HCT116 (cell line): ENCODE results near the gene DTNBP1. TPM values are rescaled to one million over a fixed set of nuclear protein-coding genes. Genes with fewer than 3 reads are reported as not detected.

Experiments
- ATAC-seq: fragments of 200-7000 bp; cut with Tn5 transposase; 2 replicates; pipeline ENCODE4 v1.9.1; 2020; ENCODE audit warnings: mild to moderate bottlenecking, moderate library complexity
- BruUV-seq: library from RNA; stranded (reverse); fragments of 400-500 nt; replicated peaks from 2 replicates; lab custom pipeline; 2021; lab: Mats Ljungman, UMichigan
- CTCF ChIA-PET: fragments of 300-600 bp; sonication (Branson Sonifier 250); formaldehyde crosslinking; loops from one replicate; lab custom pipeline; 2021; ENCODE audit warnings: antibody characterized with exemption; lab: Charles Lee
- POLR2A ChIA-PET: fragments of 300-600, 350-600 bp; sonication (Branson Sonifier 250); formaldehyde crosslinking; loops from one replicate; lab custom pipeline; 2021; ENCODE audit warnings: antibody characterized with exemption; lab: Charles Lee
- RAD21 ChIA-PET, 2 experiments: fragments of 300-600 bp; sonication (Branson Sonifier 250); formaldehyde crosslinking; loops; one replicate each; lab custom pipeline; 2023; ENCODE audit warnings: low total read pairs in 2 of 2; ENCODE audit not compliant: uncharacterized antibody in 2 of 2, unreplicated experiment in 2 of 2, low non-redundant PET in 1 of 2; lab: Charles Lee
- DNase-seq: peaks from one replicate; pipeline ENCODE4 v3.0.0-alpha.2; 2010; ENCODE audit warnings: low read depth, low spot score
- H2AFZ ChIP-seq: fragments of 200-600 bp; shearing (Covaris generic), sonication (generic); 2 replicates; pipeline ENCODE4 v1.6.1; 2017; ENCODE audit warnings: low read depth, mixed run types, mixed read lengths, antibody characterized with exemption, low read length; ENCODE audit not compliant: poor library complexity, severe bottlenecking
- H3K27ac ChIP-seq: 2 replicates; pipeline ENCODE4 v1.5.1; 2012; ENCODE audit warnings: low read depth, low read length
- H3K27me3 ChIP-seq: fragments of 200-600 bp; sonication (generic); 2 replicates; pipeline ENCODE4 v1.6.1; 2016; ENCODE audit warnings: mixed run types, low read length, mixed read lengths; ENCODE audit not compliant: insufficient read depth
- H3K36me3 ChIP-seq, 2 experiments: fragments of 200-500 bp in 1 of 2; fragments of 200-600 bp in 1 of 2; sonication (Bioruptor generic) in 1 of 2; sonication (generic) in 1 of 2; 2 replicates each; pipeline versions ENCODE4 v1.5.1 to v1.6.1; 2014 to 2016; ENCODE audit warnings: low read length in 2 of 2, inconsistent platforms in 1 of 2, mixed read lengths in 1 of 2, mixed run types in 1 of 2; ENCODE audit not compliant: insufficient read depth in 2 of 2, control insufficient read depth in 1 of 2
- H3K4me1 ChIP-seq, 2 experiments: fragments of 200-600 bp in 1 of 2; sonication (generic) in 1 of 2; 2 replicates each; pipeline versions ENCODE4 v1.5.1 to v1.6.1; 2012 to 2017; ENCODE audit warnings: low read length in 2 of 2, inconsistent platforms in 1 of 2, mild to moderate bottlenecking in 1 of 2, mixed read lengths in 1 of 2, mixed run types in 1 of 2, moderate library complexity in 1 of 2; ENCODE audit not compliant: insufficient read depth in 2 of 2, control insufficient read depth in 1 of 2
- H3K4me2 ChIP-seq: fragments of 200-600 bp; sonication (generic); 2 replicates; pipeline ENCODE4 v1.6.1; 2017; ENCODE audit warnings: mixed run types, low read length, mixed read lengths
- H3K4me3 ChIP-seq, 2 experiments: fragments of 200-600 bp in 1 of 2; sonication (generic) in 1 of 2; replicated peaks in 1 of 2; 2 replicates each; pipeline ENCODE4 v1.5.1; 2011 to 2016; ENCODE audit warnings: low read length in 2 of 2, control low read depth in 1 of 2, low read depth in 1 of 2, mild to moderate bottlenecking in 1 of 2, mixed read lengths in 1 of 2, mixed run types in 1 of 2
- H3K79me2 ChIP-seq: fragments of 200-600 bp; sonication (generic); 2 replicates; pipeline ENCODE4 v1.6.1; 2017; ENCODE audit warnings: mild to moderate bottlenecking, mixed run types, low read length, moderate library complexity, mixed read lengths; ENCODE audit not compliant: insufficient read depth
- H3K9ac ChIP-seq: fragments of 200-600 bp; sonication (generic); 2 replicates; pipeline ENCODE4 v1.6.1; 2016; ENCODE audit warnings: low read length, mixed read lengths
- H3K9me2 ChIP-seq: fragments of 200-600 bp; sonication (generic), shearing (Covaris generic); 2 replicates; pipeline ENCODE4 v1.6.1; 2017; ENCODE audit warnings: mixed run types, mild to moderate bottlenecking, moderate library complexity; ENCODE audit not compliant: insufficient read depth
- H3K9me3 ChIP-seq, 2 experiments: fragments of 200-500 bp in 1 of 2; fragments of 200-600 bp in 1 of 2; sonication (Bioruptor generic) in 1 of 2; sonication (generic) in 1 of 2; 2 replicates each; pipeline ENCODE4 v1.6.1; 2014 to 2017; ENCODE audit warnings: low read length in 2 of 2, mixed read lengths in 2 of 2, inconsistent platforms in 1 of 2, low read depth in 1 of 2, mild to moderate bottlenecking in 1 of 2, mixed run types in 1 of 2, moderate library complexity in 1 of 2; ENCODE audit not compliant: control insufficient read depth in 1 of 2, insufficient read depth in 1 of 2
- H4K20me1 ChIP-seq: fragments of 200-600 bp; sonication (generic), shearing (Covaris generic); 2 replicates; pipeline ENCODE4 v1.6.1; 2017; ENCODE audit warnings: mixed run types, mild to moderate bottlenecking, moderate library complexity; ENCODE audit not compliant: insufficient read depth
- CBX3 ChIP-seq: IDR thresholded peaks from 2 replicates; pipeline ENCODE4 v1.6.1; 2012; ENCODE audit warnings: low read depth
- CEBPB ChIP-seq: IDR thresholded peaks from 2 replicates; pipeline ENCODE4 v1.6.1; 2012; ENCODE audit warnings: low read depth
- EGR1 ChIP-seq: IDR thresholded peaks from 2 replicates; pipeline ENCODE4 v1.6.1; 2012; ENCODE audit warnings: low read depth
- ELF1 ChIP-seq: IDR thresholded peaks from 2 replicates; pipeline ENCODE4 v1.6.1; 2012; ENCODE audit warnings: low read depth, borderline replicate concordance
- EZH2phosphoT487 ChIP-seq: fragments of 200-600 bp; IDR thresholded peaks from 2 replicates; pipeline ENCODE4 v1.6.1; 2018; ENCODE audit warnings: antibody characterized with exemption, borderline replicate concordance
- FOSL1 ChIP-seq: IDR thresholded peaks from 2 replicates; pipeline ENCODE4 v1.6.1; 2012; ENCODE audit warnings: low read depth
- JUND ChIP-seq: IDR thresholded peaks from 2 replicates; pipeline ENCODE4 v1.6.1; 2012
- POLR2A ChIP-seq: IDR thresholded peaks from 2 replicates; pipeline ENCODE4 v1.7.0; 2011; ENCODE audit warnings: borderline replicate concordance; ENCODE audit not compliant: insufficient read depth, insufficient read length; ENCODE audit errors: extremely low read depth
- POLR2AphosphoS5 ChIP-seq: IDR thresholded peaks from 2 replicates; pipeline ENCODE4 v1.6.1; 2011; ENCODE audit warnings: mild to moderate bottlenecking, low read depth, low read length, moderate library complexity
- RAD21 ChIP-seq: IDR thresholded peaks from 2 replicates; pipeline ENCODE4 v1.6.1; 2012; ENCODE audit warnings: low read depth, mild to moderate bottlenecking
- TCF7L2 ChIP-seq: IDR thresholded peaks from 2 replicates; pipeline ENCODE4 v1.7.0; 2011; ENCODE audit warnings: borderline replicate concordance, inconsistent platforms; ENCODE audit not compliant: insufficient read depth, insufficient read length; ENCODE audit errors: extremely low read depth
- ZNF274 ChIP-seq: fragments of 200-500 bp; sonication (Bioruptor generic); IDR thresholded peaks from 2 replicates; pipeline ENCODE4 v1.6.1; 2014; ENCODE audit warnings: mild to moderate bottlenecking, low read depth, low read length, inconsistent platforms
- intact Hi-C: fragments of 100-400 bp; cut with micrococcal nuclease; formaldehyde crosslinking; loops from 2 replicates; pipeline ENCODE4 v1.10.0; 2022
- total RNA-seq: library from RNA; stranded (reverse); gene quantifications from one replicate; pipeline ENCODE4 v1.2.1, GENCODE V29; 2021; ENCODE audit not compliant: unreplicated experiment
- TF ChIP-seq, protein P1 (sequence below): IDR thresholded peaks from 2 replicates; pipeline ENCODE4 v1.6.1; 2012
- TF ChIP-seq, protein P2 (sequence below): IDR thresholded peaks from 2 replicates; pipeline ENCODE4 v1.6.1; 2012; ENCODE audit warnings: low read depth
- TF ChIP-seq, protein P3 (sequence below): IDR thresholded peaks from 2 replicates; pipeline ENCODE4 v1.6.1; 2011; ENCODE audit warnings: mild to moderate bottlenecking, low read length, moderate library complexity; ENCODE audit not compliant: insufficient replicate concordance; ENCODE audit errors: extremely low read depth

The DTNBP1 gene
- total RNA-seq, 1 experiment from 2014 or later, result 16.7 TPM

- ChIA-PET CTCF (no interaction called here), RAD21 (no interaction called here), POLR2A (no interaction called here)
- H4K20me1 ChIP-seq, result no peaks in the 10 kb centered on the region
- H3K27ac ChIP-seq, result no peak overlapping the region
- no peak overlapping the region for H3K9ac ChIP-seq
- H3K4me3 ChIP-seq, result no peak overlapping the region
- H3K4me2 ChIP-seq, result no peak overlapping the region
- intact Hi-C loops, result no loop called here
- H3K9me3 ChIP-seq, result no peaks in the 10 kb centered on the region
- no TSS peak for BruUV-seq
- peaks cover 10% of the 10 kb centered on the region; the same call in 1 of the 2 replicates for H3K79me2 ChIP-seq
- H3K27me3 ChIP-seq, result no peaks in the 10 kb centered on the region
- TF ChIP-seq EZH2phosphoT487 (no peak), JUND (no peak), TCF7L2 (no peak), EGR1 (no peak), ZNF274 (no peak), FOSL1 (no peak), ELF1 (no peak), CBX3 (no peak), RAD21 (no peak), POLR2AphosphoS5 (no peak), POLR2A (no peak), CEBPB (no peak)
- TF ChIP-seq, protein P1, sequence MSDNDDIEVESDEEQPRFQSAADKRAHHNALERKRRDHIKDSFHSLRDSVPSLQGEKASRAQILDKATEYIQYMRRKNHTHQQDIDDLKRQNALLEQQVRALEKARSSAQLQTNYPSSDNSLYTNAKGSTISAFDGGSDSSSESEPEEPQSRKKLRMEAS, result no peak
- TF ChIP-seq, protein P2, sequence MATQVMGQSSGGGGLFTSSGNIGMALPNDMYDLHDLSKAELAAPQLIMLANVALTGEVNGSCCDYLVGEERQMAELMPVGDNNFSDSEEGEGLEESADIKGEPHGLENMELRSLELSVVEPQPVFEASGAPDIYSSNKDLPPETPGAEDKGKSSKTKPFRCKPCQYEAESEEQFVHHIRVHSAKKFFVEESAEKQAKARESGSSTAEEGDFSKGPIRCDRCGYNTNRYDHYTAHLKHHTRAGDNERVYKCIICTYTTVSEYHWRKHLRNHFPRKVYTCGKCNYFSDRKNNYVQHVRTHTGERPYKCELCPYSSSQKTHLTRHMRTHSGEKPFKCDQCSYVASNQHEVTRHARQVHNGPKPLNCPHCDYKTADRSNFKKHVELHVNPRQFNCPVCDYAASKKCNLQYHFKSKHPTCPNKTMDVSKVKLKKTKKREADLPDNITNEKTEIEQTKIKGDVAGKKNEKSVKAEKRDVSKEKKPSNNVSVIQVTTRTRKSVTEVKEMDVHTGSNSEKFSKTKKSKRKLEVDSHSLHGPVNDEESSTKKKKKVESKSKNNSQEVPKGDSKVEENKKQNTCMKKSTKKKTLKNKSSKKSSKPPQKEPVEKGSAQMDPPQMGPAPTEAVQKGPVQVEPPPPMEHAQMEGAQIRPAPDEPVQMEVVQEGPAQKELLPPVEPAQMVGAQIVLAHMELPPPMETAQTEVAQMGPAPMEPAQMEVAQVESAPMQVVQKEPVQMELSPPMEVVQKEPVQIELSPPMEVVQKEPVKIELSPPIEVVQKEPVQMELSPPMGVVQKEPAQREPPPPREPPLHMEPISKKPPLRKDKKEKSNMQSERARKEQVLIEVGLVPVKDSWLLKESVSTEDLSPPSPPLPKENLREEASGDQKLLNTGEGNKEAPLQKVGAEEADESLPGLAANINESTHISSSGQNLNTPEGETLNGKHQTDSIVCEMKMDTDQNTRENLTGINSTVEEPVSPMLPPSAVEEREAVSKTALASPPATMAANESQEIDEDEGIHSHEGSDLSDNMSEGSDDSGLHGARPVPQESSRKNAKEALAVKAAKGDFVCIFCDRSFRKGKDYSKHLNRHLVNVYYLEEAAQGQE, result no peak
- TF ChIP-seq, protein P3, sequence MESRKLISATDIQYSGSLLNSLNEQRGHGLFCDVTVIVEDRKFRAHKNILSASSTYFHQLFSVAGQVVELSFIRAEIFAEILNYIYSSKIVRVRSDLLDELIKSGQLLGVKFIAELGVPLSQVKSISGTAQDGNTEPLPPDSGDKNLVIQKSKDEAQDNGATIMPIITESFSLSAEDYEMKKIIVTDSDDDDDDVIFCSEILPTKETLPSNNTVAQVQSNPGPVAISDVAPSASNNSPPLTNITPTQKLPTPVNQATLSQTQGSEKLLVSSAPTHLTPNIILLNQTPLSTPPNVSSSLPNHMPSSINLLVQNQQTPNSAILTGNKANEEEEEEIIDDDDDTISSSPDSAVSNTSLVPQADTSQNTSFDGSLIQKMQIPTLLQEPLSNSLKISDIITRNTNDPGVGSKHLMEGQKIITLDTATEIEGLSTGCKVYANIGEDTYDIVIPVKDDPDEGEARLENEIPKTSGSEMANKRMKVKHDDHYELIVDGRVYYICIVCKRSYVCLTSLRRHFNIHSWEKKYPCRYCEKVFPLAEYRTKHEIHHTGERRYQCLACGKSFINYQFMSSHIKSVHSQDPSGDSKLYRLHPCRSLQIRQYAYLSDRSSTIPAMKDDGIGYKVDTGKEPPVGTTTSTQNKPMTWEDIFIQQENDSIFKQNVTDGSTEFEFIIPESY, result no peak
- no peak for DNase-seq
- H3K4me1 ChIP-seq, result no peaks in the 10 kb centered on the region
- no peaks in the 10 kb centered on the region for H3K36me3 ChIP-seq
- H3K9me2 ChIP-seq, result no peaks in the 10 kb centered on the region; the same call in 1 of the 2 replicates
- ATAC-seq, result no peak
- no peak overlapping the region for H2AFZ ChIP-seq
Measured at GRCh38 chr6:15481390-15482291, 181.2 kb downstream of the DTNBP1 start.
